Tibial artery (tissue), 4 donors: ENCODE results near the gene ADAMTSL3.

ENCODE experiments used
- DNase-seq, 2 donors: peaks; one replicate each; pipeline ENCODE4 v3.0.0-alpha.2; 2019
- H3K27ac ChIP-seq, 2 donors: fragments of 200-600 bp; sonication (generic) in 1 of 2; 1 replicate in 1 of 2; 2 replicates in 1 of 2; pipeline ENCODE4 v1.5.1; 2018 to 2019; ENCODE audit warnings: mild to moderate bottlenecking in 1 of 2
- H3K27me3 ChIP-seq, 2 donors: fragments of 200-600 bp; sonication (generic) in 1 of 2; one replicate each; pipeline versions ENCODE4 v1.5.1 to v1.6.0; 2016 to 2019
- H3K36me3 ChIP-seq, 3 donors: fragments of 200-600 bp; sonication (generic) in 2 of 3; one replicate each; pipeline ENCODE4 v1.5.1; 2016 to 2019; ENCODE audit warnings: mild to moderate bottlenecking in 2 of 3
- H3K4me1 ChIP-seq, 4 donors: fragments of 200-600 bp; sonication (generic) in 2 of 4; 1 replicate in 3 of 4; 2 replicates in 1 of 4; pipeline ENCODE4 v1.5.1; 2016 to 2019
- H3K4me3 ChIP-seq, 2 donors: fragments of 200-600 bp; sonication (generic) in 1 of 2; 1 replicate in 1 of 2; 2 replicates in 1 of 2; pipeline ENCODE4 v1.5.1; 2018 to 2019; ENCODE audit warnings: mild to moderate bottlenecking in 2 of 2
- H3K9me3 ChIP-seq, 3 donors: fragments of 200-600 bp; sonication (generic) in 1 of 3; one replicate each; pipeline ENCODE4 v1.5.1; 2016 to 2019
- CTCF ChIP-seq, 2 experiments: fragments of 200-600 bp in 1 of 2; fragments of 450-650 bp in 1 of 2; IDR thresholded peaks; one replicate each; pipeline ENCODE4 v1.5.1; 2017 to 2019; ENCODE audit warnings: antibody characterized with exemption in 2 of 2, mild to moderate bottlenecking in 1 of 2, moderate library complexity in 1 of 2
- intact Hi-C: fragments of 100-400 bp; cut with DNase I; formaldehyde crosslinking; loops from one replicate; pipeline ENCODE4 v1.15.0; 2023; ENCODE audit warnings: low total_unique reads

Gene ADAMTSL3

GRCh38 chr15:83873966-83874365 lies 220.0 kb downstream of the ADAMTSL3 start:
- Histone ChIP-seq H3K4me3 (no peak overlapping the region), H3K27me3 (no peaks in the 10 kb centered on the region), H3K9me3 (no peaks in the 10 kb centered on the region), H3K4me1 (no peaks in the 10 kb centered on the region), H3K27ac (no peak overlapping the region), H3K36me3 (no peaks in the 10 kb centered on the region)
- intact Hi-C loops = no loop called here
- no peak for DNase-seq
- no peak for TF ChIP-seq CTCF (IDR thresholded peaks at IDR 0.05)

GRCh38 chr15:83880529-83880928 lies 226.6 kb downstream of the ADAMTSL3 start:
- Histone ChIP-seq H3K27ac (no peak overlapping the region), H3K9me3 (no peaks in the 10 kb centered on the region), H3K4me3 (no peak overlapping the region), H3K4me1 (no peaks in the 10 kb centered on the region), H3K27me3 (no peaks in the 10 kb centered on the region), H3K36me3 (no peaks in the 10 kb centered on the region)
- DNase-seq = no peak
- intact Hi-C loops = no loop called here
- TF ChIP-seq CTCF (IDR thresholded peaks at IDR 0.05) = no peak

- no peak for TF ChIP-seq CTCF (IDR thresholded peaks at IDR 0.05)
- no peaks in the 10 kb centered on the region for H3K4me1 ChIP-seq
- intact Hi-C loops = no loop called here
- no peak for DNase-seq
- no peak overlapping the region for H3K27ac ChIP-seq
- no peaks in the 10 kb centered on the region for H3K27me3 ChIP-seq
- H3K36me3 ChIP-seq = no peaks in the 10 kb centered on the region
- H3K9me3 ChIP-seq = no peaks in the 10 kb centered on the region
- H3K4me3 ChIP-seq = no peak overlapping the region
These were observed 227.2 kb downstream of the ADAMTSL3 start for GRCh38 chr15:83881156-83881555.

- TF ChIP-seq CTCF (IDR thresholded peaks at IDR 0.05) = no peak
- Histone ChIP-seq H3K9me3 (no peaks in the 10 kb centered on the region), H3K36me3 (peaks cover 0 to 15% (median 9%) of the 10 kb centered on the region in 3 donors), H3K4me3 (no peak overlapping the region), H3K4me1 (no peaks in the 10 kb centered on the region), H3K27me3 (no peaks in the 10 kb centered on the region), H3K27ac (no peak overlapping the region)
- intact Hi-C loops = no loop called here
- DNase-seq = no peak
These were observed 232.4 kb downstream of the ADAMTSL3 start for GRCh38 chr15:83886321-83886720.

GRCh38 chr15:83887404-83887803 lies 233.5 kb downstream of the ADAMTSL3 start:
- Histone ChIP-seq H3K9me3 (no peaks in the 10 kb centered on the region), H3K4me1 (no peaks in the 10 kb centered on the region), H3K27me3 (no peaks in the 10 kb centered on the region), H3K27ac (no peak overlapping the region), H3K4me3 (no peak overlapping the region), H3K36me3 (peaks cover 0 to 15% (median 9%) of the 10 kb centered on the region in 3 donors)
- intact Hi-C loops = no loop called here
- TF ChIP-seq CTCF (IDR thresholded peaks at IDR 0.05) = no peak
- no peak for DNase-seq

- intact Hi-C loops = no loop called here
- no peak overlapping the region for H3K4me3 ChIP-seq
- H3K27ac ChIP-seq = no peak overlapping the region
- no peaks in the 10 kb centered on the region for H3K4me1 ChIP-seq
- no peaks in the 10 kb centered on the region for H3K27me3 ChIP-seq
- no peaks in the 10 kb centered on the region for H3K9me3 ChIP-seq
- DNase-seq = no peak
- peaks cover 0 to 18% (median 15%) of the 10 kb centered on the region in 3 donors for H3K36me3 ChIP-seq
- TF ChIP-seq CTCF (IDR thresholded peaks at IDR 0.05) = no peak
These were observed 234.0 kb downstream of the ADAMTSL3 start for GRCh38 chr15:83887961-83888360.
